Measurements from ENCODE around the gene SYDE2.

The SYDE2 gene

GRCh38 chr1:85224734-85225623, 24.2 kb upstream of the SYDE2 start:
- DNase-seq (no peak), ATAC-seq (no peak)
- Mint-ChIP-seq H3K36me3 (ENCODE audit: low read depth) (no peaks in the 10 kb centered on the region), H3K27ac (no peak overlapping the region), H3K27me3 (peaks cover 1% of the 10 kb centered on the region), H3K4me1 (no peaks in the 10 kb centered on the region), H3K4me3 (no peak overlapping the region), H3K9me3 (no peaks in the 10 kb centered on the region)

DNA sequence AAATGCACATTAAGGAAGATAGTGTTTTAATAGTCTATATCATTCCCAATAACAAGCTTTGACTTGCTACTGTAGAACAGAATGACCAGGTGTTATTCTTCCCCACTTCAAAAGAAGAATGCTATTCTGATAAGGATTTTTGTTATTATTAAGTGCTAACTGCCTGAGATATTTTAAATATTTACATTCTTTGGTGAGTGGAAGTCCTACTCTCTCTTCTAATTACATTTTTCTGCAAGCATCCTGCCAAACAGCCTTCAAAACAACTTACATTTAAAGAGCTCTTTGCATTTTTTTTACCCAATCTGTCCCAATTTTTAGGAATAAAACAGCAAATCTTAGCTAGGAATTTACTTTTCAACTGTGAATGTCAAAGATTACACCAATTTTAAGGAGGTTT, 23.5 kb upstream of the SYDE2 start:
- Mint-ChIP-seq H3K27ac (no peak overlapping the region), H3K27me3 (peaks cover 1% of the 10 kb centered on the region), H3K4me1 (no peaks in the 10 kb centered on the region), H3K36me3 (ENCODE audit: low read depth) (no peaks in the 10 kb centered on the region), H3K4me3 (no peak overlapping the region), H3K9me3 (no peaks in the 10 kb centered on the region)
- ATAC-seq (no peak), DNase-seq (no peak)

DNA sequence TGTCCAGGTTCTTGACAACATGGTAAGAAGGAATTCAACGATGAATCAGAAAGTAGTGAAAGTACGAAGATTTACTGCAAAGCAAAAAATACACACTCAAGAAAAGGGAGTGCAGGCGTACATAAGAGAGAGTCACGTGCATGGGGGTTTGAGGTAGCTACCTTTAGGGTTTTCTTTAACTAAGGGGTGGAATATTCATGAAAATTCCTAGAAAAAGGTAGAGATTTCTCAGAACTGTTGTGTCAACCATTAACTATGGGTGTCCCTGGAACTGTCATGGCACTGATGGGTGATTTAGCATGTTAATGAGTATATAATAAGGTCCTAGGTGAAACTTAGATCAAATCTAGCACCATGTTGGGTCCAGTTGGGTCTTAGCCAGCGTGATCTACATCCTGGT, 22.5 kb upstream of the SYDE2 start:
- H3K4me1 Mint-ChIP-seq = no peaks in the 10 kb centered on the region
- H3K27me3 Mint-ChIP-seq = peaks cover 4% of the 10 kb centered on the region
- no peaks in the 10 kb centered on the region for H3K36me3 Mint-ChIP-seq (ENCODE audit: low read depth)
- H3K9me3 Mint-ChIP-seq = no peaks in the 10 kb centered on the region
- no peak for ATAC-seq
- no peak overlapping the region for H3K4me3 Mint-ChIP-seq
- no peak overlapping the region for H3K27ac Mint-ChIP-seq
- DNase-seq = no peak

- Mint-ChIP-seq H3K9me3 (no peaks in the 10 kb centered on the region), H3K36me3 (ENCODE audit: low read depth) (no peaks in the 10 kb centered on the region), H3K27ac (no peak overlapping the region), H3K4me1 (no peaks in the 10 kb centered on the region), H3K27me3 (peaks cover 11% of the 10 kb centered on the region), H3K4me3 (no peak overlapping the region)
- no peak for DNase-seq
- no peak for ATAC-seq
These were observed 20.0 kb upstream of the SYDE2 start for GRCh38 chr1:85220756-85221201.

- H3K9me3 Mint-ChIP-seq = no peaks in the 10 kb centered on the region
- peaks cover 11% of the 10 kb centered on the region for H3K27me3 Mint-ChIP-seq
- ATAC-seq (no peak), DNase-seq (no peak)
- no peaks in the 10 kb centered on the region for H3K36me3 Mint-ChIP-seq (ENCODE audit: low read depth)
- H3K4me1 Mint-ChIP-seq = no peaks in the 10 kb centered on the region
- H3K27ac Mint-ChIP-seq = no peak overlapping the region
- no peak overlapping the region for H3K4me3 Mint-ChIP-seq
These were observed 19.2 kb upstream of the SYDE2 start for GRCh38 chr1:85219853-85220610.

- peaks cover 13% of the 10 kb centered on the region for H3K27me3 Mint-ChIP-seq
- H3K36me3 Mint-ChIP-seq (ENCODE audit: low read depth) = no peaks in the 10 kb centered on the region
- no peak for DNase-seq
- no peaks in the 10 kb centered on the region for H3K4me1 Mint-ChIP-seq
- no peaks in the 10 kb centered on the region for H3K9me3 Mint-ChIP-seq
- ATAC-seq = no peak
- no peak overlapping the region for H3K4me3 Mint-ChIP-seq
- no peak overlapping the region for H3K27ac Mint-ChIP-seq
These were observed 15.9 kb upstream of the SYDE2 start for GRCh38 chr1:85216697-85217096.

DNA sequence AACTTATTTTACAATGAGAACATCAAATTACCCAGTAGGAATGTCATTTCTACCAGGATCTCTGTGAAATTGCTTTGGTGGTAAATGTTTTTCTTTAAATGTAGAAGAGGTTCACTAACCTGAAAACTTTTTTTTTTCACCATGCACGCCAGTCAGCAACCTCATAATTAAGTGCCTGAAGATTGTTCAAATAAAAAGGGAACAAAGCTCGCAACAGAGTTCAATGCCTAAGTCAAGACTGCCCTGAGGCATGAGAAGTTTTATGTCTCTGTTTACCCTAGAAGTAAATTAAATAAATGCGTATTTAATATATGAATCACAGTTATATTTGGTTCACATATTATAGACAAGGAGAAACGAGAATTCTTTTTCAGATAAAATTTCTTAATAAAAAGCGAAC, 13.8 kb upstream of the SYDE2 start:
- Mint-ChIP-seq H3K36me3 (ENCODE audit: low read depth) (no peaks in the 10 kb centered on the region), H3K9me3 (no peaks in the 10 kb centered on the region), H3K4me1 (no peaks in the 10 kb centered on the region), H3K27me3 (peaks cover 17% of the 10 kb centered on the region), H3K27ac (no peak overlapping the region), H3K4me3 (no peak overlapping the region)
- ATAC-seq (no peak), DNase-seq (no peak)

GRCh38 chr1:85208488-85208887, 7.7 kb upstream of the SYDE2 start:
- H3K36me3 Mint-ChIP-seq (ENCODE audit: low read depth) = no peaks in the 10 kb centered on the region
- no peak for DNase-seq
- no peaks in the 10 kb centered on the region for H3K4me1 Mint-ChIP-seq
- no peak for ATAC-seq
- H3K9me3 Mint-ChIP-seq = no peaks in the 10 kb centered on the region
- H3K27ac Mint-ChIP-seq = no peak overlapping the region
- no peak overlapping the region for H3K4me3 Mint-ChIP-seq
- peaks cover 16% of the 10 kb centered on the region for H3K27me3 Mint-ChIP-seq

DNA sequence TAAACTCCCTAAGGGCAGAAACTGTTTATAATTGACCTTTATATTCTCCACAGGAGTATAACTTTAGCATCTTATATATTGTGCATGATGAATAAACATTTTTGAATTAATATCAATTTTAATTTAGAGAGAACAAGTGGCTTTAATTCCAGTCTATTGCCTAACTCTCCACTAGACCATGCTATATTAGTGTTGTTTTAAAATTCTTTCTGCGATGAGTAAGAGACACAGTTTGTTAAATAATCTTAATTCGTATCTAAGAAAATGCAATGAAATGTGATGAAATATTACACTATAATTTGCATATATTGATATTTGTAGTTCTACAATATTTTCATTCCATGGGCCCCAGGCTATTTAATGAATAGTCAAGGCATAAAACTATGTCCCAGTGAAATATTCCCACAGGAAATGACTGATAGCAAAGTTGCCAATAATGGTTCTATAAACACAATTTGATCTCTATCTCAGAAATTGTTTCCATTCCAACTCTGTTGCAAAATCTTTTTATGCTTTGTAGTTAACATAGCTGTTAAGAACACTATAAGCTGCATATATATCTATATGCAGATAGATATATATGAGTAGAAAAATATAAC, 2.9 kb upstream of the SYDE2 start:
- peaks cover 14% of the 10 kb centered on the region for H3K27me3 Mint-ChIP-seq
- DNase-seq = no peak
- no peak overlapping the region for H3K4me3 Mint-ChIP-seq
- no peak for ATAC-seq
- peaks cover 18% of the 10 kb centered on the region for H3K4me1 Mint-ChIP-seq
- H3K36me3 Mint-ChIP-seq (ENCODE audit: low read depth) = no peaks in the 10 kb centered on the region
- no peaks in the 10 kb centered on the region for H3K9me3 Mint-ChIP-seq
- H3K27ac Mint-ChIP-seq = no peak overlapping the region

DNA sequence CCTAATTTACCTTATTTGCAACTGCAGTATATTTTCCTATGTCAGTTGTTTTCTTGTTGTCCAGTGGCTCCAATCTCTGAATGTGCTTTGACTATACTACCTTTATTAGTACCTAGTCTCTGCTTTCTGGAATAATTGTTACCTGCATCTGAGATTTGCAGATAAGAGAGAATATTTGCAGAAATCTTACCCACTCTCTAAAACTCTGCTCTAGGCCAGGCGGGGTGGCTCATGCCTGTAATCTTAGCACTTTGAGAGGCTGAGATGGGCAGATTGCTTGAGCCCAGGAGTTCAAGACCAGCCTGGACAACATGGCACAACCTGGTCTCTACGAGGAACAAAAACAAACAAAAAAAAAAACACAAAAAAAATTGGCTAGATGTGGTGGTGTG, 2.0 kb upstream of the SYDE2 start:
- H3K27me3 Mint-ChIP-seq = peaks cover 9% of the 10 kb centered on the region
- no peak for DNase-seq

DNA sequence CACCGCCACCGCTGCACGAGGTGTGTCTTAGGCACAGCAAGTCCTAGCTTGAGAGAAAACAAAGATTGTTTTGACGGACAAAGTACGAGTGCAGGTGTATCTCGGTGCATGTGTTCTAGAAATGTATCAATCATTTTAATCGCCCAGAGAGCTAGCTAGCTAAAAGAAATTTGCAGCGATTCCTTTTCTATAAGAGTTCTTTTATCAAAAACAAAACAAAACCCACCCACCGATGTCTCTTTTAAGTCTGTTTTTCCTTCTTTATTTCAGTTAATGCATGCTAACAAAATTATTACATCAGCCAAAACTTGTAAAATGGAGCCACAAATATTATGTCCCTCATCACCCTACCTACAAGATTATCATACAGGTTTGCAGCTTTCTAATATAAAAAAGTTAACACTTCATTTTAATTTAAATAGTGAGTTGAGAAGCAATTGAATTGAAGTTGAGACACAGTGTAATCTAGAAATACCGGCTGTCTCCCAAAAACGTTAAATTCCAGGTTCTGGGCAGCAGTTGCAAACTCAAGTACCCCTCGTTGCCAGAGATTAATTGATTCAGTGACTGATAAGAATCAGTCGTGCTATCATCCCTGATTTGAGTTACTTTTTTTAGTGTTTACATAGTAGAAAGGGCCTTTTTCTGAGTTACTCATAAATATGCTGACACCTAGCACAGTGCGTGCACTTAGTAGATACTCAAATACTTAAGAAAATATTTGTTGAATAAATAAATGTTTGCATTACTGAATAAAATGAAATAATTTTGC, 1.5 kb upstream of the SYDE2 start:
- Mint-ChIP-seq H3K36me3 (ENCODE audit: low read depth) (peaks cover 2% of the 10 kb centered on the region), H3K27ac (peak overlapping the region; percentile 88), H3K4me1 (peaks cover 22% of the 10 kb centered on the region), H3K4me3 (peak overlapping the region; percentile 90), H3K9me3 (no peaks in the 10 kb centered on the region), H3K27me3 (peaks cover 5% of the 10 kb centered on the region)
- ATAC-seq = no peak
- DNase-seq = no peak

More for the DNA sequence above, 2.0 kb upstream of the SYDE2 start:
- H3K27ac Mint-ChIP-seq = no peak overlapping the region
- H3K36me3 Mint-ChIP-seq (ENCODE audit: low read depth) = peaks cover 1% of the 10 kb centered on the region
- no peaks in the 10 kb centered on the region for H3K9me3 Mint-ChIP-seq
- ATAC-seq = no peak
- H3K4me1 Mint-ChIP-seq = peaks cover 20% of the 10 kb centered on the region
- peak overlapping the region; percentile 90 for H3K4me3 Mint-ChIP-seq

DNA sequence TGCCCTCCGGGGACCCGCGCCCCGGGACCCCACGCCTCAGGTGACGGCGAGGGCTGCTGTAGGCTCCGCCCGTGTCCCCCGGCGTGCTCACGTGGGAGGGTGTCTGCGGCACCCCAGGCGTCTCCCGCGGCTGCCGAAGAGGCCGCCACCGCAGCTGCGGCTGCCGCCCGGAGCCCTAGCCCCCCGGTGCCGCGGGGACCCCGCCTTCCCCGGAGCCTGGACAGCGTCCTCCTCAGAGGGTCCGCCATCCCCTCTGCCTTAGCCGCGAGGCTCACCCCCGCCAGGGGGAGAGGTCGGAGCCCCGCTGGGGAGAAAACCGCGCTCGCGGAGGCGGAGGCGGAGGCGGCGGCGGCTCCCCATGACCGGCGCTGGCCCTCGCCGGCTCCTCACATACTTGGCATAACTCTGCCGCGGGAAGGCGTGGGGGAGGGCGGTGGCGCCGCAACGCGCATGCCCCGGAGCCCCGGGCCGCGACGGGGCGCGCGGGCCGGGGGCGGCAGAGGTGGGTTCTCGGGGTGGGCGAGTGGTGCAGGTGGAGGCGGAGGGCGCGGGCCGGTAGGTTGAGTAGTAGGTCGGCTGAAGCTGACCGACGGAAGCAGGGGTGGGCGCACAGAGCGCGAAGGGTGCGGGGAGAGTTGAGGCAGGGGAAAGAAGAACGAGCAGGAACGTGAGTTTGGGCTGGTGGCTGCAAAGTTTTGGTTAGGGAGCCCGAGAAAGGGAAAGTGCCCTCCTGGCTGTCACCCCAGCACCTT, 700 bp upstream of the SYDE2 start:
- H3K9me3 Mint-ChIP-seq = no peaks in the 10 kb centered on the region
- ATAC-seq (peak; percentile 57), DNase-seq (peak; percentile 63)
- peaks cover 23% of the 10 kb centered on the region for H3K4me1 Mint-ChIP-seq
- peaks cover 5% of the 10 kb centered on the region for H3K27me3 Mint-ChIP-seq
- peaks cover 2% of the 10 kb centered on the region for H3K36me3 Mint-ChIP-seq (ENCODE audit: low read depth)
- H3K27ac Mint-ChIP-seq = peak overlapping the region; percentile 88
- H3K4me3 Mint-ChIP-seq = peak overlapping the region; percentile 90

DNA sequence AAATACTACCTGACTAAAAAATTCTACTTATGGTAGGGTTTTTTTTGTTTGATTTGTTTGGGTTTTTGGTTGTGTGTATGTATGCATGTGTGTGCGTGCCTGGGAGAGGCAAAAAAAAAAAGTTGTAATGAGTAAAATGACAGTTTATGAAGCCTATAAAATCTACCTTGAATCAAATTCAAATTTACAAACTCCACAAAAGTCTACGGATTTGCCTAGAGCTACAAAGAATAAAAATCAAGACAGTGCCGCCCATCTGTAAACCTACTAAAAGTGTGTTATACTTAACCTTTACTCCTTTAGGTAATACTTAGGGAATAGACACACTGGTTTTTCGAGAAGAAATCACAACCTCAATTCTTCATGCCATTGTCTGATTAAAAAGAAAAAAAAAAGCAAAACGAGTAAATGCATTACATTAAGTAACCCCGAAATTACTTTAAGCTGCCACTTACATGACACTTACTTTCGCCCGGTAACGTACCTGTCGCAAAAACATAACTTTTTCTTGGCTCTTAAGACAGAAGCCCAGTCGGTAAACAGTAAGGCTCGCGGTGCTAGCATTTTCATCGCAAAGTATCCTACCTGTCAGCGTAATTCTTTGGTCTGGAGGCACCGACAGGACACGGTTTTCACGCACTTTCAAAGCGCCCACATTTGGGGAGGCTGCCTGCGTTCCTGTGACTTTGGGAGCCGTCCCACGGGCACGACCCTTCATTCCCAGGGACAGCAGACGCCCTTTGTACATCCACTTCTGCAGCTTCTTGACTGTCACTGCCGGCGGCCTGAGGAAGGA, 951 bp downstream of the SYDE2 start:
- H3K27me3 Mint-ChIP-seq = peaks cover 5% of the 10 kb centered on the region
- DNase-seq = no peak
- H3K4me3 Mint-ChIP-seq = peak overlapping the region; percentile 86
- peaks cover 23% of the 10 kb centered on the region for H3K4me1 Mint-ChIP-seq
- H3K27ac Mint-ChIP-seq = peak overlapping the region; percentile 39
- ATAC-seq = no peak
- peaks cover 4% of the 10 kb centered on the region for H3K36me3 Mint-ChIP-seq (ENCODE audit: low read depth)
- no peaks in the 10 kb centered on the region for H3K9me3 Mint-ChIP-seq

Data from activated naive CD8-positive, alpha-beta T cell treated with anti-CD3 and anti-CD28 coated beads, Interleukin-2, amount 50 U/mL, for 24 hours (primary cell).